SU-DHL-6 (cell line): Measurements from ENCODE around the gene FZD10.

Source experiments
- H2AFZ ChIP-seq: fragments of 200-600 bp; sonication (generic); 2 replicates; pipeline ENCODE4 v1.6.1; 2014; ENCODE audit warnings: low read depth, mild to moderate bottlenecking, moderate library complexity, mixed read lengths, antibody characterized with exemption, low read length; ENCODE audit not compliant: severe bottlenecking
- H3F3A ChIP-seq: fragments of 200-600 bp; shearing (Covaris generic); 2 replicates; pipeline ENCODE4 v1.6.0; 2016; ENCODE audit warnings: antibody characterized with exemption, mild to moderate bottlenecking; ENCODE audit not compliant: insufficient read depth
- H3K27ac ChIP-seq: fragments of 200-600 bp; sonication (generic); 2 replicates; pipeline ENCODE4 v1.5.1; 2016; ENCODE audit warnings: low read depth, mild to moderate bottlenecking, low read length, moderate library complexity, mixed read lengths
- H3K27me3 ChIP-seq: fragments of 200-600 bp; sonication (generic), shearing (Covaris generic); 2 replicates; pipeline ENCODE4 v1.6.0; 2014; ENCODE audit warnings: mild to moderate bottlenecking, low read length
- H3K36me3 ChIP-seq: fragments of 200-600 bp; sonication (generic); 2 replicates; pipeline ENCODE4 v1.6.1; 2014; ENCODE audit warnings: mild to moderate bottlenecking, low read length, mixed read lengths
- H3K4me2 ChIP-seq: fragments of 300-600, 200-600 bp; shearing (Covaris generic), sonication (generic); 2 replicates; pipeline ENCODE4 v1.6.0; 2014; ENCODE audit warnings: low read length, low read depth, mild to moderate bottlenecking; ENCODE audit not compliant: poor library complexity, severe bottlenecking
- H3K4me3 ChIP-seq: fragments of 200-600 bp; sonication (generic); 2 replicates; pipeline ENCODE4 v1.5.1; 2014; ENCODE audit warnings: antibody characterized with exemption, low read length, mild to moderate bottlenecking, mixed read lengths; ENCODE audit not compliant: insufficient read depth, poor library complexity, severe bottlenecking
- H3K79me2 ChIP-seq: fragments of 200-600 bp; sonication (generic); 2 replicates; pipeline ENCODE4 v1.6.1; 2014; ENCODE audit warnings: mild to moderate bottlenecking, low read length, moderate library complexity; ENCODE audit not compliant: insufficient read depth
- H3K9ac ChIP-seq: fragments of 200-600 bp; sonication (generic); 2 replicates; pipeline ENCODE4 v1.7.0; 2014; ENCODE audit warnings: mild to moderate bottlenecking, low read length
- H3K9me2 ChIP-seq: fragments of 200-600 bp; sonication (generic); replicated peaks from 2 replicates; pipeline ENCODE4 v1.6.1; 2014; ENCODE audit warnings: low read length; ENCODE audit not compliant: insufficient read depth
- H3K9me3 ChIP-seq: fragments of 200-600 bp; sonication (generic); 2 replicates; pipeline ENCODE4 v1.6.1; 2014; ENCODE audit warnings: low read length, mixed read lengths; ENCODE audit not compliant: insufficient read depth
- H4K20me1 ChIP-seq: fragments of 200-600 bp; sonication (generic); 2 replicates; pipeline ENCODE4 v1.6.1; 2014; ENCODE audit warnings: low read depth, mild to moderate bottlenecking, antibody characterized with exemption, low read length, moderate library complexity, mixed read lengths
- CTCF ChIP-seq: fragments of 200-600 bp; sonication (generic); IDR thresholded peaks from one replicate; pipeline ENCODE4 v1.5.1; 2017; ENCODE audit warnings: antibody characterized with exemption, mild to moderate bottlenecking, low read length, moderate library complexity; ENCODE audit not compliant: insufficient read depth, poor library complexity, severe bottlenecking
- EZH2phosphoT487 ChIP-seq: fragments of 200-600 bp; sonication (generic), shearing (Covaris generic); conservative IDR thresholded peaks from 2 replicates; pipeline ENCODE4 v1.6.1; 2018; ENCODE audit warnings: mild to moderate bottlenecking, antibody characterized with exemption, low read length, moderate library complexity, mixed read lengths

FZD10 gene

DNA sequence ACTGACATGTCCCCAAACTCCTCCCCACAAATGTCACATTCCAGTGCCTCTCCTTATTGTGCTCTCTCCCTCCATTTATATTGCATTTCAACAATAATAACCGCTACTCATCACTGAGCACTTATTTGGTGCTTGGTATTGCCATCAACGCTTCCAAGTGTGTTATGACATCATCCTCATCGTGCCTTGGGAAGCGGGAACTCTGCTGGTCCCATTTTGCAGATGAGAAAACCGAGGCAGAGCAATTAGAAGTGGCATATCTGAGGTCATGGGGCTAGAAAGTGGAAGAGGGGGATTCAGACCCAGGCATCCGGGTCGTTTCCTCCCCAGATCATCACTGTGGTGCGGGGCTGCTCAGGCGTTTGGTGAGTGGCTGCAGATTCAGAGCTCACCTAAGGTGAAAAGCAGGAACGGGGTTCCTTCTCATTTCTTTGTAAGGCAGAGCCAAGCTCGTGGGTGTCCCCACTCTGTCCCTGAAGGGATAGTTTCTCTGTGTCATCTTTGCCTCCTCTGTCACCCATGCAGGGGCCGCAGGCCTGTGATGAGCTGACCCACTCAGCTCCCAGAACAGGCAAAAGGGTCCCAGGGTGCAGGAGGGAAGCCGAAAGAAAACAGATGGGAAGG is 5.5 kb upstream of the FZD10 start:
- Histone ChIP-seq H3K4me3 (no peak overlapping the region), H3K27ac (no peak overlapping the region), H3K27me3 (no peaks in the 10 kb centered on the region), H4K20me1 (no peaks in the 10 kb centered on the region), H3K9me2 (no peaks in the 10 kb centered on the region), H3K36me3 (no peaks in the 10 kb centered on the region), H3K79me2 (no peaks in the 10 kb centered on the region), H3F3A (no peaks in the 10 kb centered on the region), H3K4me2 (no peak overlapping the region), H3K9ac (no peak overlapping the region), H2AFZ (no peak overlapping the region), H3K9me3 (no peaks in the 10 kb centered on the region)
- TF ChIP-seq EZH2phosphoT487 (no peak), CTCF (no peak)

- Histone ChIP-seq H3K79me2 (no peaks in the 10 kb centered on the region), H3K27ac (no peak overlapping the region), H3K27me3 (no peaks in the 10 kb centered on the region), H3K36me3 (no peaks in the 10 kb centered on the region), H4K20me1 (no peaks in the 10 kb centered on the region), H3K4me3 (no peak overlapping the region), H3K9me2 (no peaks in the 10 kb centered on the region), H2AFZ (no peak overlapping the region), H3F3A (no peaks in the 10 kb centered on the region), H3K9ac (no peak overlapping the region), H3K9me3 (no peaks in the 10 kb centered on the region), H3K4me2 (no peak overlapping the region)
- TF ChIP-seq EZH2phosphoT487, result no peak
Observed at GRCh38 chr12:130157998-130158753, 4.1 kb upstream of the FZD10 start.

DNA sequence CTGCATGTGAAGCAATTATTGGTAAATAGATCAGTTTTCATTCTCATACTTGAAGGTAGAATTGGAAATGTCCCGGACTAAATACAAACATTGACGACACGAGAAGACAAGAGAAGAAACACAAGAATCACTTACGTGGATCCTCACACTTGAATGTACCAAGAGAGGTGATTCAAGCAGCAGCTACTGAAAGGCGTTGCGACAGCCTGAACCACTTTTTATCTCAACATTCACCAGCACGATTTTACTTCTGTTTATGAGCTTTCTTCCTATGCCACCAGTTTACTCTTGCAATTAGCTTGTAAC is 3.6 kb upstream of the FZD10 start:
- Histone ChIP-seq H3K4me2 (no peak overlapping the region), H3F3A (no peaks in the 10 kb centered on the region), H2AFZ (no peak overlapping the region), H3K9me3 (no peaks in the 10 kb centered on the region), H3K9ac (no peak overlapping the region), H4K20me1 (no peaks in the 10 kb centered on the region), H3K27me3 (no peaks in the 10 kb centered on the region), H3K36me3 (no peaks in the 10 kb centered on the region), H3K9me2 (no peaks in the 10 kb centered on the region), H3K4me3 (no peak overlapping the region), H3K27ac (no peak overlapping the region), H3K79me2 (no peaks in the 10 kb centered on the region)
- TF ChIP-seq CTCF (no peak), EZH2phosphoT487 (no peak)

- no peaks in the 10 kb centered on the region for H3K36me3 ChIP-seq
- no peak for TF ChIP-seq EZH2phosphoT487
- TF ChIP-seq CTCF, result no peak
- H3K9me3 ChIP-seq, result no peaks in the 10 kb centered on the region
- H3K9me2 ChIP-seq, result no peaks in the 10 kb centered on the region
- H3F3A ChIP-seq, result no peaks in the 10 kb centered on the region
- no peak overlapping the region for H3K9ac ChIP-seq
- no peak overlapping the region for H3K4me3 ChIP-seq
- H2AFZ ChIP-seq, result no peak overlapping the region
- no peaks in the 10 kb centered on the region for H3K79me2 ChIP-seq
- no peak overlapping the region for H3K4me2 ChIP-seq
- no peaks in the 10 kb centered on the region for H4K20me1 ChIP-seq
- no peak overlapping the region for H3K27ac ChIP-seq
- no peaks in the 10 kb centered on the region for H3K27me3 ChIP-seq
Observed at GRCh38 chr12:130160306-130160705, 2.0 kb upstream of the FZD10 start.
